HG03064 (cell line): ENCODE results near the gene SACM1L.
"Not testable (repeated sequence)": the region's sequence is repeated elsewhere in the genome, so short reads cannot be mapped to it uniquely, and the experiment has no call there.

ENCODE experiments used
- ATAC-seq: cut with Tn5 transposase; IDR thresholded peaks from one replicate; pipeline ENCODE4 v1.9.1; 2021; ENCODE audit warnings: low read depth; ENCODE audit not compliant: unreplicated experiment

The SACM1L gene

DNA sequence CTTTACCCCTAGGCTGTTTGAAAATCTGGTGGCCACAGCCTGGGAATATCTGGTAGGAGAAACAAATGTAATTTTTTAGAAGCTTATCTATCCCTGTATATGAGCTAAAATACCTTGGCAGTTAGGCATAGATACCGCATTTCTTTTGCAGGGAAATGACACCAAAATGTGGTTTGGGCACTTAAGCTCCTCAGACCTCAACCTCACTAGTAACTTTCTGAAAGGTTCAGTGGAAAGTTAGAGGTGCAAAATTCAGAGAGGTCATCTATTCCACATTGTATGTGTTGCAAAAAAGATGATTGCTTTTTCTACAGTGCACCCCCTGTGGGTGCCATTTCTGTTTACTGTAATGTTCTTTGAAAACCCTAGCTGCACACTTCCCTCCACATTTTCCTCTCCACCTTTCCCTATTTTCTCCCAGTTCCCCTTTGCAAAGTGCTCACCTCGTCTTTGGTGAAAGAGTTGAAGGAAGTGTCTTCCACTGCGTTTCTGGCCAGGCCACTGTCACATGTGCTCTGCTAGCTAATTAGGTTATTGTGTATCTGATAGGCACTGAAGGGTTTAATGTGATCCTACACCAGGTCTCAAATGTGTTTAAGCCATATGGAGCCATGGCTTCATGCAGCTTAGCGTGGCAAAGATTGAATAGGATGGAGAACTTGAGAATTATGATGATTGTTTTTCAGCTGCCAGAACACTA, 1.3 kb downstream of the SACM1L start:
- ATAC-seq, result no peak

GRCh38 chr3:45691842-45692241, 2.6 kb downstream of the SACM1L start:
- no peak for ATAC-seq

DNA sequence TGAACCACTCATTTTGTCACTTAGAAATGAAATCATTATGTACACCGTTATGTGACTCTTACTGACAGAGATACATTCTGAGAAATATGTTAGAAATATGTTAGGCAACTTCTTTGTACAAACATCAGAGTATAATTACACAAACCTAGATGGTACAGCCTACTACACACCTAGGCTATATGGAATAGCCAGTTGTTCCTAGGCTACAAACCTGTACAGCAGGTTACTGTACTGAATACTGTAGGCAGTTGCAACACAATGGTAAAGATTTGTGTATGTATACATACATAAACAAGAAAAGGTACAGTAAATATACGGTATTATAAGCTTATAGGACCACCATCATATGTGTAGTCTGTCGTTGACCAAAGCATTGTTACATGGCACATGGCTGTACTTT, 3.7 kb downstream of the SACM1L start:
- ATAC-seq, result no peak

DNA sequence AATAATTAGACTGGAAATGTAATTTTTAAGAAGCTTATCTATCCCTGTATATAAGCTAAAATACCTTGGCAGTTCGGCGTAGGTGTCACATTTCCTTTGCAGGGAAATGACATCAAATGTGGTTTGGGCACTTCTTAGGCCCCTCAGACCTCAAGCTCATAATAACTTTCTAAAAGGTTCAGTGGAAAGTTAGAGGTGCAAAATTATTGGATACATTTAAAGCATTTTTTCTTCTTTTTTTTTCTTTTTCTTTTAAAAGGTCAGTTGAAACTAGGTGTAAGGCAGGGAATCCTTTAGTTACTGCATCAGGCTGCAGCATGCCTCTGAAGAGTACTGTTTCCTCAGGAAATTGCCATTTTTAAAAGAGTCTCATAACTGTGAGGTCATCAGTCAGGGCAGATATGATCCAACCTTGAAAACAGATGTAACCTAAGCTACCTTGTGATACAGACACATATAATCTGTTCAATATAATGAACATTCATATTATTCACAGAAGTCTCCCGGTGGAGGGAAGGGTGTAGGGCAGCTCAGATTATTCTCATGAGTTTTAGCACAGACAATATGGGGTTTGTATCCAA, 4.8 kb downstream of the SACM1L start:
- ATAC-seq, result no peak

DNA sequence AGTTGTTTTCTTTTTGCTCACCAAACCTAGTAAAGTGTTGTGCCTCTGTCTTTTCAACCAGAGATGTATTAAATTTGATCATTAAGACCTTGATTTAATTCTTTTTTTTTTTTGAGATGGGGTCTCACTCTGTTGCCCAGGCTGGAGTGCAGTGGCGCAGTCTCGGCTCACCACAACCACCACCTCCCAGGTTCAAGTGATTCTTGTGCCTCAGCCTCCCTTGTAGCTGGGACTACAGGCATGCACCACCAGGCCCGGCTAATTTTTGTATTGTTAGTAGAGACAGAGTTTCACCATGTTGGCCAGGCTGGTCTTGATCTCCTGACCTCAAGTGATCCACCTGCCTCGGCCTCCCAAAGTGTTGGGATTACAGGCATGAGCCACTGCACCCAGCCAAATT, 6.0 kb downstream of the SACM1L start:
- not testable (repeated sequence) for ATAC-seq

- ATAC-seq, result no peak
Measured at GRCh38 chr3:45700570-45701073, 11.4 kb downstream of the SACM1L start.

DNA sequence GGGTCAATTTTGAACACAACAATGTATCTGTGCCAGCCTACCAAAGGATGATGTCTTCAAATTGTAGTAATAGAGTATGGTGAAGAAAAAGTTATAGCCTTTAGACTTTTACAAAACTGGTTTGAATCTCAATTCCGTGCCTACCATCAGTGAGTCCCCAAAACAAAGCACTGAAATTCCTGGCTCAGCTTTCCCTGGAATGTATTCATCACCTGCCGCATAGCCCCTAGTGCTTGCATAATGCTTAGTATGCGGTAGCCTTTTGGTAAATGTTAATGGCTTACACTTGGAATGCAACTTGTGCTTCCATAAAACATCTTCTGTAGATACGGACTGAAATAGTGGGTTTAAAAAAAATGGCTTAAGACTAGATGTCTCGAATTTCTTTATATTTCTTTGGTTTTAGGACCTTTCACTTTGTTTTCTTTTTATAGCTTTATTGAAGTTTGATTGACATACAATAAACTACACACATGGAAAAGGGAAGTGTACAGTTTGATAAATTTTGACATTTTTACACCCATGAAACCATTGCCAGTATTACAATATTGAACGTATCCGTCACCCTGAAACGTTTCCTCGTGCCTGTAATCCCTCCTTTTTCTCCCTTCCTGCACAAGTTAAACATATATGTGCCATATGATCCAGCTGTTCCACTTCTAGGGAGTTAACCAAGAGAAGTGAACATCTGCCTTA, 12.1 kb downstream of the SACM1L start:
- no peak for ATAC-seq

DNA sequence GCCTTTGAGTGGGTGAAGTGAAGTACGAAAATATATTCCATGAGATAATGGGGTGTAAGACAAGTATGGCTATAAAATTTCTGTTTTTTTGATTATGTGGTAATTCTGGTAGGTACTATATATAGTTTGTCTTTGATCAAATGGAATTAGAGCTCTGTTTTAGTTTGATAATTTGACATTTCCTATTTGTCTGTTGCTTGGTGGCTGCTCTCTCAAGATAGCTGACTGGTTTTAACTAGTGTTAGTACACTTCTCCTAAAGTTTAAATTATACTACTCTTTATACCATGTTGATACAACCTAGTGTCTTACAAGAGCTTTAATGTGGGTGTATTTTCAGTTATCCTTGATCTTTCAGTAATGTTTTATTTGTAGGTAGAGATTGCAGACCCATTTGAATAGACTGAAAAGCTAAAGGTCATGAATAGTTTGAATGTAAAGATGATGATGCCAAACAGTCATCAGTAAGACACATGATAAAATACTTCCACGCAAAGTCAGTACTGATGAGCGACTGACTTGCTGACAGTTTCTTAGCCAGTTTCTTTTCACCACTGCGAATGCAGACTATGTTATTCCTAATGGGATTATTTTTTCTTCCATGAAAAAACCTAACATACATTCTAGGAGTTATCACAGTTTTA, 15.2 kb downstream of the SACM1L start:
- no peak for ATAC-seq

DNA sequence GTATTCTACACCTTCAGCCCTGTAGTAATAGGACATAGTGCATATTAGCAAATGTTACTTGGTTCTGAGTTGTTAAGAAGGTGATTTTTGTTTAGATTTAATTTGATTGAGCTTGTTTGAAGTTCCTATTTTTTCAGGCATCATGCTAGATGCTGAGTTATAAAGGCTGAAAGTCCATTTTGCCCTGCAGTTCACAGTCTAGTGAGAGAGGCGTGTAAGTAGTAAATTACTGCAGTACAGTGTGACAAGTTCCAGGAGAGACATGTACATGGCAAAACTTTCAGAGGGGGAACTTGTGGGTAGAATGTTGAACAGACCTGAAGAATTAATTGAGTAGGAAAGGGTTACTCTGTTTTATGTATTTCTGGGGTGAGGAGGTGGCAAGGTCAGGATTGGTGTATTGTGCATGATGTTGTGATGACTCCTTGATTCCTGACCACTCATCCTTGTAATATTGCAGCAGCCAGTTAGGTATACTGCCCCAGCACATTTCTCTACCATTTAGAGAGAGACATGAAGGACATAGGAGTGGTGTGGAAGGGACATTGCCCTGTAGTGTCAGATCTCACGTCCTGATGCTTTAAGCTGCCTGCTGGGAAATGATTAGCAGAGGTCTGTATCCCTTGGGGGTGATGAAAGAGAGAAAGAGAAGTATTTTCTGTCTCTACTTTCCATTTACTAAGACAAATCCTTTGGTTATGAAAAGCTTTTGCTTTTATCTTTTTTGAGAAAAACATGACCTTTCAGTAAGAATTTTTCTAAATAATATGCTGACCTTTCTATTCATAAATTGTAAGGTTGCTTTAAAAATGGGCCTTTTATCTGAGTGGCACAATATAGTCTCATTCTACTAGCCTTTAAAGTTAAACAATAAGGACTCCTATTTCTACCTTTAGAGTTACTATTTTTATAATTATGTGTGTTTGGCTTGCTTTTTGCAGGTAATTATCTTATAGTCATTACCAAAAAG, 16.9 kb downstream of the SACM1L start:
- ATAC-seq, result no peak

GRCh38 chr3:45711931-45712330, 22.7 kb downstream of the SACM1L start:
- ATAC-seq, result no peak

DNA sequence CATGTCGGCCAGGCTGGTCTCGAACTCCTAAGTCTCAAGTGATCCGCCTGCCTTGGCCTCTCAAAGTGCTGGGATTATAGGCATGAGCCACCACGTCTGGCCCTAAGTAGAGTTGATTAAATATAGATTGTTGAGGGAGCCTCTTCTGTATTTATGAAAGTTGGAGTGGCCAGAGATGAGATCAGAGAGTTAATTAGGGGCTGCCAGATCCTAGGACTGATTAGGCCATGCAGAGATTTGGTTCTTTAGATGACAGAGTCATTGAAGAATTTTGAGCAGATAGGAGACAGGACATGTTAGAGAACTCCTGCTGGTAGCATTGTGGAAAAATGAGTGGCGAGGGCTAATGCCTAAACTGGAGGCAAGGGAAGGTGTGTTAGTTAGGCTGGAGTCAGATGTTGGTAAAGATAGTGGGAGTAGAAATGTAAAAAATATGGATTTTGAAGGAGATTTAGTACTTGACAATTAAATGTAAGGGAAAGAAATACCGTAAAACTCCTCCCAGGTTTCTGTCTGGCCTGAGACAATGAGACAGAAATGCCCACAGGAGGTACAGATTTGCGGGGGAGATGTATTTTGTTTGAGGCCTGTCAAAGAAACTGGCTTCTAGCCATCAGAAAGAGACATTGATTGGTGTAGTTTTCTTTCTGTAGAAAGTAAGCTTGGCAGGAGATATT, 23.4 kb downstream of the SACM1L start:
- ATAC-seq, result no peak

GRCh38 chr3:45715945-45716344, 26.7 kb downstream of the SACM1L start:
- ATAC-seq, result no peak

DNA sequence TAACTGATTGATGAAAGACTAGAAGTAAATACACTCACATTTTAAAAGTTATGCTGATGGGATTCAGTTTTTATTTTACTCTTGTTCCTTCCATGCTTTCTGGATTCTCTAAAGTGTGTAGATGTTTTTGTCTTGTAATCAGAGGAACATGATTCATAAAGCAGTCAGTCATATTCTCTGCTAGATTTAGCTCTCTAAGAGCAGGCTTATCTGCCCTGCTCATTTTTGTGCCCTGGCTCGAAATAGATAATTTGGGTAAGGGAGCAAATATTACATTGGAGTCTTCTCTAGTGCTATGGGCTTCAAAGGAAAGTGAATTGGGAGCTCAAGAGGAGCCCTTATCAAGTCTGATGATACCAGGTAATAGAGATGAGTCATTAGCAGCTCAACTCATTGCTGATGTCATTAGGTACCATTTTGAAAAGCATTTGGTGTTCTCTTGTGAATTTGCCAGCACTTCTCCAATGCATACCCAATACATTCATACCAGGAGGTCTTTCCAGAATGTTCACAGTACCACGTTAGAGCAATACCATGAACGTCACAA, 27.7 kb downstream of the SACM1L start:
- no peak for ATAC-seq

- no peak for ATAC-seq
Measured at GRCh38 chr3:45719655-45720487, 30.7 kb downstream of the SACM1L start.

DNA sequence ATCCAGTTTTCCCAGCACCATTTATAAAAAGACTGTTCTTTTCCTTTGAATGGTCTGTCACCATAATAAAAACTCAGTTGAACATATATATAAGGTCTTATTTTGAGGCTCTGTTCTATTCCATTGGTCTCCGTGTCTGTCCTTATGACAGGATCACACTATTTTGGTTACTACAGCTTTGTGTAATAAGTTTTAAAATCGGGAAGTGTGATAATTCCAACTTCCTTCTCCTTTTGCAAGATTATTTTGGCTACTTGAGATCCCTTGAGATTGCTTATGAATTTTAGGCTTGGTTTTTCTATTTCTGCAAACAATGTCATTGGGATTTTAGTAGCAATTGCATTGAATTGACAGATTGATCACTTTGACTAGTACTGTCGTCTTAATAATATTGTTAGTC, 35.7 kb downstream of the SACM1L start:
- no peak for ATAC-seq

GRCh38 chr3:45729614-45730013, 40.4 kb downstream of the SACM1L start:
- no peak for ATAC-seq

- no peak for ATAC-seq
Measured at GRCh38 chr3:45730409-45731154, 41.4 kb downstream of the SACM1L start.

- ATAC-seq, result no peak
Measured at GRCh38 chr3:45736707-45737106, 47.5 kb downstream of the SACM1L start.
